NOMO-1 (cell line): Measurements from ENCODE around the gene OGT.
"Not testable (repeated sequence)": the region's sequence is repeated elsewhere in the genome, so short reads cannot be mapped to it uniquely, and the experiment has no call there.

Experiments used
- DNase-seq, 2 experiments: peaks; one replicate each; lab custom pipeline; 2025; ENCODE audit not compliant: unreplicated experiment in 2 of 2; lab: John Stamatoyannopoulos, UW

OGT gene

GRCh38 chrX:71532753-71533425 is at the start of gene OGT:
Gene OGT (plus strand): TSS chrX:71533104. CDS start chrX:71533300, 196 bp downstream.
- peak; percentile 84 to 88 for DNase-seq

GRCh38 chrX:71487814-71488213 is 45.1 kb upstream of the OGT start:
- DNase-seq: no peak

GRCh38 chrX:71489540-71489939 is 43.4 kb upstream of the OGT start:
- DNase-seq: no peak

- peak in 1 of 2 experiments; percentile 41 for DNase-seq
Measured at GRCh38 chrX:71492231-71493065, 40.5 kb upstream of the OGT start.

- peak in 1 of 2 experiments; percentile 10 for DNase-seq
Measured at GRCh38 chrX:71493111-71493613, 39.7 kb upstream of the OGT start.

- DNase-seq: not testable (repeated sequence)
Measured at GRCh38 chrX:71495979-71496378, 36.9 kb upstream of the OGT start.

- no peak for DNase-seq
Measured at GRCh38 chrX:71496476-71496875, 36.4 kb upstream of the OGT start.

- DNase-seq: not testable (repeated sequence)
Measured at GRCh38 chrX:71502080-71502479, 30.8 kb upstream of the OGT start.

GRCh38 chrX:71504346-71504745 is 28.6 kb upstream of the OGT start:
- DNase-seq: no peak

GRCh38 chrX:71509289-71509688 is 23.6 kb upstream of the OGT start:
- no peak for DNase-seq

- no peak for DNase-seq
Measured at GRCh38 chrX:71510161-71510560, 22.7 kb upstream of the OGT start.

GRCh38 chrX:71513731-71514130 is 19.2 kb upstream of the OGT start:
- not testable (repeated sequence) for DNase-seq

GRCh38 chrX:71514367-71515037 is 18.4 kb upstream of the OGT start:
- peak in 1 of 2 experiments; percentile 47 for DNase-seq

GRCh38 chrX:71515038-71515396 is 17.9 kb upstream of the OGT start:
- no peak for DNase-seq

- DNase-seq: no peak
Measured at GRCh38 chrX:71525316-71525715, 7.6 kb upstream of the OGT start.

- DNase-seq: peak in 1 of 2 experiments; percentile 45
Measured at GRCh38 chrX:71532078-71532752, 689 bp upstream of the OGT start.

- no peak for DNase-seq
Measured at GRCh38 chrX:71533516-71533850, 579 bp downstream of the OGT start.

GRCh38 chrX:71533851-71534561 is 1.1 kb downstream of the OGT start:
- peak in 1 of 2 experiments; percentile 40 for DNase-seq

GRCh38 chrX:71534773-71535544 is 2.1 kb downstream of the OGT start:
- DNase-seq: no peak
